PC-9 (cell line): ENCODE measurements around the gene STRA6. TPM values are rescaled to one million over a fixed set of nuclear protein-coding genes. Genes with fewer than 3 reads are reported as not detected.

Experiments used
- BruUV-seq: library from RNA; stranded (reverse); fragments of 400-500 nt; replicated peaks from 2 replicates; lab custom pipeline; 2021; lab: Mats Ljungman, UMichigan
- CTCF ChIA-PET: fragments of 300-600 bp; sonication (Branson Sonifier 250); formaldehyde crosslinking; loops from one replicate; lab custom pipeline; 2022; ENCODE audit warnings: antibody characterized with exemption; lab: Charles Lee
- POLR2A ChIA-PET: fragments of 300-600 bp; sonication (Branson Sonifier 250); formaldehyde crosslinking; loops from one replicate; lab custom pipeline; 2022; ENCODE audit warnings: antibody characterized with exemption; ENCODE audit not compliant: unreplicated experiment; lab: Charles Lee
- DNase-seq, 2 experiments: peaks; one replicate each; pipeline versions ENCODE4 v3.0.0 to v3.0.0-alpha.2; 2015 to 2022; ENCODE audit warnings: mixed read lengths in 1 of 2
- H2AFZ ChIP-seq: fragments of 200-600 bp; sonication (generic); 2 replicates; pipeline ENCODE4 v1.8.1; 2017; ENCODE audit warnings: antibody characterized with exemption
- H3F3A ChIP-seq: fragments of 200-600 bp; sonication (generic); 2 replicates; pipeline ENCODE4 v1.8.1; 2017; ENCODE audit warnings: antibody characterized with exemption, mild to moderate bottlenecking, low read depth; ENCODE audit not compliant: insufficient read depth
- H3K27ac ChIP-seq: fragments of 200-600 bp; sonication (generic); 2 replicates; pipeline ENCODE4 v1.6.1; 2016; ENCODE audit warnings: mixed run types
- H3K27me3 ChIP-seq: fragments of 200-600 bp; sonication (generic); 2 replicates; pipeline ENCODE4 v1.6.1; 2016; ENCODE audit warnings: low read depth, mixed run types; ENCODE audit not compliant: insufficient read depth
- H3K36me3 ChIP-seq: fragments of 200-600 bp; sonication (generic); 2 replicates; pipeline ENCODE4 v1.6.1; 2016; ENCODE audit warnings: low read depth, mixed run types
- H3K4me1 ChIP-seq: fragments of 200-600 bp; sonication (generic); replicated peaks from 2 replicates; pipeline ENCODE4 v1.6.1; 2016; ENCODE audit warnings: mixed run types; ENCODE audit not compliant: insufficient read depth
- H3K4me2 ChIP-seq: fragments of 200-600 bp; sonication (generic); 2 replicates; pipeline ENCODE4 v1.6.1; 2017; ENCODE audit warnings: mixed run types
- H3K4me3 ChIP-seq: fragments of 200-600 bp; sonication (generic); 2 replicates; pipeline ENCODE4 v1.6.1; 2016; ENCODE audit warnings: mixed run types
- H3K79me2 ChIP-seq: fragments of 200-600 bp; sonication (generic); 2 replicates; pipeline ENCODE4 v1.6.1; 2017; ENCODE audit warnings: low read depth, mixed run types
- H3K9me2 ChIP-seq: fragments of 200-600 bp; sonication (generic); 2 replicates; pipeline ENCODE4 v1.8.1; 2017; ENCODE audit warnings: mild to moderate bottlenecking; ENCODE audit not compliant: insufficient read depth
- H3K9me3 ChIP-seq: fragments of 200-600 bp; sonication (generic); 2 replicates; pipeline ENCODE4 v1.8.1; 2016; ENCODE audit warnings: low read depth; ENCODE audit not compliant: insufficient read depth
- H4K20me1 ChIP-seq: fragments of 200-600 bp; sonication (generic); 2 replicates; pipeline ENCODE4 v1.8.1; 2017; ENCODE audit not compliant: insufficient read depth
- EZH2 ChIP-seq: fragments of 200-600 bp; sonication (generic); IDR thresholded peaks from 2 replicates; pipeline ENCODE4 v1.8.0; 2017; ENCODE audit warnings: antibody characterized with exemption, low read depth
- intact Hi-C: fragments of 100-400 bp; cut with micrococcal nuclease; formaldehyde crosslinking; loops from one replicate; pipeline ENCODE4 v1.10.0; 2022; ENCODE audit not compliant: unreplicated experiment
- total RNA-seq: library from RNA; stranded (reverse); gene quantifications from 2 replicates; pipeline ENCODE4 v1.2.3, GENCODE V29; 2021
- TF ChIP-seq, protein P1 (sequence below): fragments of 200-600 bp; sonication (generic); conservative IDR thresholded peaks from 2 replicates; pipeline ENCODE4 v1.6.1; 2017; ENCODE audit warnings: mixed run types, antibody characterized with exemption, mild to moderate bottlenecking, moderate library complexity

Gene STRA6
- total RNA-seq, 1 experiment from 2014 or later = 64.9 TPM

DNA sequence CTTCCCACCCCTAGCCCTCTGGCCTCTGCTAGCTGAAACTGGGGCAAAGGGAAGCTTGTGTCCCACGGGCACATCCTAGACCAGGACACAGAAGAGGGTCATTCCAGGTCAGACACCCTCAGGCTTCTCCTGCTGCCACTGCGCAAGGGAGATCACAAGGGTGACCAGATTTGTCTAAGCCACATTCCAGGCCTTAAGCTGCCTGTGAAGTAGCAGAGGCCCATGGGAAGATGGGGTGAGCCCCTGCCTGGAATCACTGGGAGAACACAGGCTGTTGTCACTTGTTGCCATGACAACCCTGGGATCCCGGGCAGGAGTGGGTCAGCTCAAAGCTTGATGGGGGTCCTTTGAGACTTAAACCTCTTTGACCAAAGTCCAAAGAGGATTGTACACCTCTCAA lies 10.8 kb downstream of the STRA6 start:
- H3K27me3 ChIP-seq = no peaks in the 10 kb centered on the region
- intact Hi-C loops = no loop called here
- no peak overlapping the region for H3K4me3 ChIP-seq
- H3K4me1 ChIP-seq = peaks cover 54% of the 10 kb centered on the region
- ChIA-PET POLR2A (no interaction called here), CTCF (no interaction called here)
- no peak for DNase-seq
- H3F3A ChIP-seq = peaks cover 42% of the 10 kb centered on the region
- H3K9me3 ChIP-seq = no peaks in the 10 kb centered on the region
- no peak for TF ChIP-seq EZH2
- TF ChIP-seq, protein P1, sequence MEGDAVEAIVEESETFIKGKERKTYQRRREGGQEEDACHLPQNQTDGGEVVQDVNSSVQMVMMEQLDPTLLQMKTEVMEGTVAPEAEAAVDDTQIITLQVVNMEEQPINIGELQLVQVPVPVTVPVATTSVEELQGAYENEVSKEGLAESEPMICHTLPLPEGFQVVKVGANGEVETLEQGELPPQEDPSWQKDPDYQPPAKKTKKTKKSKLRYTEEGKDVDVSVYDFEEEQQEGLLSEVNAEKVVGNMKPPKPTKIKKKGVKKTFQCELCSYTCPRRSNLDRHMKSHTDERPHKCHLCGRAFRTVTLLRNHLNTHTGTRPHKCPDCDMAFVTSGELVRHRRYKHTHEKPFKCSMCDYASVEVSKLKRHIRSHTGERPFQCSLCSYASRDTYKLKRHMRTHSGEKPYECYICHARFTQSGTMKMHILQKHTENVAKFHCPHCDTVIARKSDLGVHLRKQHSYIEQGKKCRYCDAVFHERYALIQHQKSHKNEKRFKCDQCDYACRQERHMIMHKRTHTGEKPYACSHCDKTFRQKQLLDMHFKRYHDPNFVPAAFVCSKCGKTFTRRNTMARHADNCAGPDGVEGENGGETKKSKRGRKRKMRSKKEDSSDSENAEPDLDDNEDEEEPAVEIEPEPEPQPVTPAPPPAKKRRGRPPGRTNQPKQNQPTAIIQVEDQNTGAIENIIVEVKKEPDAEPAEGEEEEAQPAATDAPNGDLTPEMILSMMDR = no peak
- no peaks in the 10 kb centered on the region; the same call in 1 of the 2 replicates for H4K20me1 ChIP-seq
- H3K27ac ChIP-seq = no peak overlapping the region
- no peaks in the 10 kb centered on the region for H3K9me2 ChIP-seq
- no peak overlapping the region for H2AFZ ChIP-seq
- H3K79me2 ChIP-seq = peaks cover 14% of the 10 kb centered on the region
- BruUV-seq = no TSS peak
- H3K36me3 ChIP-seq = peaks cover 51% of the 10 kb centered on the region
- H3K4me2 ChIP-seq = no peak overlapping the region

DNA sequence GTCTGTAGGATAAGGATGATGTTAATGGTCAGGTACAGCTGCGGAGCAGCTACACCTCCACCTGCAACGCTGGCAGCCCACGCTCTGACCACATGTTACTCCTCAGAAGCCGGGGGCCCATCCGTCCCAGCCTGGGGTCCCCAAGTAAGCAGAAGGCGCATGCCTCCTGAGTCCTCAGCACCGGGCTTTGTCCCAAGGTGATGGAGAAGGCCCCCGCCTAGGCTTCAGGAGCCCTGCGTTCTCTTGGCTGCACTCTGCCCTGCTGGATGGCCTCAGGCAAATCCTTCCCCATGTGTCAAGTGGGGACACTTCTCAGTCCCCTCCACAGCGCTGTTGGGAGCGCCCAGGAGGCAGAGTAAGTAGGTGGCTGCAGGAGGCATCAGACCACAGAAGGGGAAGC lies 14.4 kb downstream of the STRA6 start:
- Histone ChIP-seq H3K4me1 (peaks cover 21% of the 10 kb centered on the region), H3K9me2 (no peaks in the 10 kb centered on the region), H3K79me2 (no peaks in the 10 kb centered on the region), H3K36me3 (peaks cover 36% of the 10 kb centered on the region), H2AFZ (no peak overlapping the region), H3K9me3 (no peaks in the 10 kb centered on the region), H3K4me2 (no peak overlapping the region), H3K4me3 (no peak overlapping the region), H3K27me3 (no peaks in the 10 kb centered on the region), H3F3A (peaks cover 15% of the 10 kb centered on the region; the same call in 1 of the 2 replicates), H4K20me1 (no peaks in the 10 kb centered on the region; the same call in 1 of the 2 replicates), H3K27ac (no peak overlapping the region)
- no peak for DNase-seq
- POLR2A ChIA-PET = interaction anchor here (0.6 kb wide), 1 partner anchor 61 kb away, joined by 7 read pairs; no protein-coding TSS in a partner anchor
- no TSS peak for BruUV-seq
- CTCF ChIA-PET = interaction anchor here (0.5 to 1.7 kb wide), 2 partner anchors 120 to 283 kb away, joined by 5 to 9 read pairs; no protein-coding TSS in a partner anchor
- intact Hi-C loops = no loop called here
- TF ChIP-seq, protein P1 = no peak
- no peak for TF ChIP-seq EZH2

DNA sequence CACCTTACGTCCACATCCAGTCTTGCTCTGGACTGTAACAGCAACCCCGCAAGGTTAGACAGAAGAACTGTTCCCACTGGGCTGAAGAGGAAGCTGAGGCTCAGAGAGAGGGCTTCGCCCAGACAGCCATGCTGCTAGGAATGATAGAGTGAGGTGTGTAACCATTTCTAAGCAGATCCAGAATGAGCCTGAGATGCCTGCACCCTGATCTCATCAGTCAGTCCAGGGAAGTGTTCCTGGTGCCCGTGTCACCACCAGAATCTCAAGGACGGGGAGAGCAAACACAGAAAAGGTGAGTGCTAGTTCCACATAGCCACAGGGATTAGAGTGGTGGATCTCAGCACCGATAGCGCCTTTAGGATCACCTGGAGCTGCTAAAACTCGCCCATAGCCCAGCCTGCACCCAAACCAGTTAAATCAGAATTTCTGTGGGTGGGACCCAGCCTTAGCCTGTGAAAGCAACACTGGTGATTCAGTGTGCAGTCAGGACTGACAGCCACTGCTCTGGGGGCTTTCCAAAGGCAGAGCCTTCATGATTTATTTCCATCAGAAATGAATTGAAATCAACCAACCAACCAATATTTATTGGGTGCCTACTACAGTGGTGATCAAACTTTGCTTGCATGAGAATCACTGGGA lies 16.8 kb downstream of the STRA6 start:
- H3K27ac ChIP-seq = no peak overlapping the region

More for the DNA sequence above, 16.8 kb downstream of the STRA6 start:
- Histone ChIP-seq H3F3A (peaks cover 35% of the 10 kb centered on the region), H3K4me2 (no peak overlapping the region), H3K9me2 (no peaks in the 10 kb centered on the region), H3K79me2 (no peaks in the 10 kb centered on the region), H2AFZ (no peak overlapping the region), H3K4me1 (peaks cover 9% of the 10 kb centered on the region), H3K9me3 (no peaks in the 10 kb centered on the region), H3K36me3 (peaks cover 32% of the 10 kb centered on the region), H4K20me1 (no peaks in the 10 kb centered on the region; the same call in 1 of the 2 replicates), H3K27me3 (no peaks in the 10 kb centered on the region), H3K4me3 (no peak overlapping the region)
- TF ChIP-seq EZH2 = no peak
- TF ChIP-seq, protein P1 = no peak
- ChIA-PET POLR2A (no interaction called here), CTCF (no interaction called here)
- no TSS peak for BruUV-seq
- intact Hi-C loops = no loop called here
- DNase-seq = no peak
